Bronchial epithelial cell (primary cell): ENCODE measurements around the gene LASP1. TPM values are rescaled to one million over a fixed set of nuclear protein-coding genes. Genes with fewer than 3 reads are reported as not detected.

ENCODE experiments used
- DNase-seq: peaks from one replicate; pipeline ENCODE4 v3.0.0-alpha.2; 2010; ENCODE audit warnings: low read depth
- FAIRE-seq: peaks from 2 replicates; lab custom pipeline; 2011; peaks lifted over from hg19 to GRCh38; lab: Jason Lieb, UNC
- H3K27me3 ChIP-seq: 2 replicates; pipeline ENCODE4 v1.5.1; 2011; ENCODE audit warnings: low read length; ENCODE audit not compliant: control insufficient read depth, insufficient read depth
- H3K36me3 ChIP-seq: 2 replicates; pipeline ENCODE4 v1.5.1; 2011; ENCODE audit warnings: low read length; ENCODE audit not compliant: control insufficient read depth, insufficient read depth
- H3K4me3 ChIP-seq: 2 replicates; pipeline ENCODE4 v1.5.1; 2011; ENCODE audit warnings: mild to moderate bottlenecking, low read depth, low read length, control low read depth
- CTCF ChIP-seq: IDR thresholded peaks from 2 replicates; pipeline ENCODE4 v1.5.1; 2011; ENCODE audit warnings: mild to moderate bottlenecking, moderate library complexity, low read length, control low read depth, inconsistent platforms; ENCODE audit not compliant: insufficient read depth, severe bottlenecking
- total RNA-seq: library from RNA; depleted of rRNA; stranded (reverse); fragments of >200 nt; gene quantifications from 2 replicates; pipeline ENCODE4 v1.2.1, GENCODE V29; 2014

The LASP1 gene
- total RNA-seq, 1 donor from 2014 or later, result 21.9 TPM

GRCh38 chr17:38897671-38898290, 27.9 kb downstream of the LASP1 start:
- DNase-seq (no peak), FAIRE-seq (no peak)
- TF ChIP-seq CTCF, result no peak
- no peaks in the 10 kb centered on the region for H3K27me3 ChIP-seq
- no peak overlapping the region for H3K4me3 ChIP-seq
- peaks cover 30% of the 10 kb centered on the region for H3K36me3 ChIP-seq

- H3K36me3 ChIP-seq, result peaks cover 33% of the 10 kb centered on the region
- H3K27me3 ChIP-seq, result no peaks in the 10 kb centered on the region
- no peak overlapping the region for H3K4me3 ChIP-seq
- FAIRE-seq (no peak), DNase-seq (no peak)
- TF ChIP-seq CTCF, result no peak
Observed at GRCh38 chr17:38898291-38898679, 28.4 kb downstream of the LASP1 start.

- TF ChIP-seq CTCF, result no peak
- FAIRE-seq, result no peak
Observed at GRCh38 chr17:38898812-38899348, 29.0 kb downstream of the LASP1 start.

GRCh38 chr17:38899421-38899820, 29.6 kb downstream of the LASP1 start:
- Histone ChIP-seq H3K36me3 (peaks cover 31% of the 10 kb centered on the region), H3K4me3 (no peak overlapping the region), H3K27me3 (no peaks in the 10 kb centered on the region)
- no peak for FAIRE-seq
- no peak for DNase-seq
- TF ChIP-seq CTCF, result no peak

More at GRCh38 chr17:38898812-38899348, 29.0 kb downstream of the LASP1 start:
- Histone ChIP-seq H3K36me3 (peaks cover 32% of the 10 kb centered on the region), H3K4me3 (no peak overlapping the region), H3K27me3 (no peaks in the 10 kb centered on the region)
- DNase-seq, result no peak

- Histone ChIP-seq H3K27me3 (no peaks in the 10 kb centered on the region), H3K4me3 (no peak overlapping the region), H3K36me3 (peaks cover 29% of the 10 kb centered on the region)
- FAIRE-seq, result no peak
- TF ChIP-seq CTCF, result no peak
- DNase-seq, result peak; percentile 92
Observed at GRCh38 chr17:38900978-38901656, 31.3 kb downstream of the LASP1 start.
